GM21717 (cell line): ENCODE data around the gene SCD5.

Experiments
- ATAC-seq: cut with Tn5 transposase; IDR thresholded peaks from one replicate; pipeline ENCODE4 v1.9.1; 2021; ENCODE audit warnings: mild to moderate bottlenecking, moderate library complexity; ENCODE audit not compliant: unreplicated experiment

The SCD5 gene

GRCh38 chr4:82643994-82644733 lies 154.4 kb downstream of the SCD5 start:
- no peak for ATAC-seq

GRCh38 chr4:82642331-82642730 lies 156.3 kb downstream of the SCD5 start:
- no peak for ATAC-seq

GRCh38 chr4:82640540-82640939 lies 158.1 kb downstream of the SCD5 start:
- no peak for ATAC-seq

GRCh38 chr4:82639971-82640370 lies 158.6 kb downstream of the SCD5 start:
- ATAC-seq, result no peak

- no peak for ATAC-seq
Measured at GRCh38 chr4:82638479-82638878, 160.1 kb downstream of the SCD5 start.

- no peak for ATAC-seq
Measured at GRCh38 chr4:82630079-82630478, 168.5 kb downstream of the SCD5 start.

- ATAC-seq, result no peak
Measured at GRCh38 chr4:82629238-82630000, 169.2 kb downstream of the SCD5 start.

- no peak for ATAC-seq
Measured at GRCh38 chr4:82626251-82626868, 172.2 kb downstream of the SCD5 start.

GRCh38 chr4:82624819-82625218 lies 173.8 kb downstream of the SCD5 start:
- ATAC-seq, result no peak

- no peak for ATAC-seq
Measured at GRCh38 chr4:82623121-82623683, 175.4 kb downstream of the SCD5 start.

- ATAC-seq, result no peak
Measured at GRCh38 chr4:82621251-82621650, 177.3 kb downstream of the SCD5 start.

- ATAC-seq, result no peak
Measured at GRCh38 chr4:82620126-82620735, 178.4 kb downstream of the SCD5 start.

- no peak for ATAC-seq
Measured at GRCh38 chr4:82618103-82618720, 180.4 kb downstream of the SCD5 start.

GRCh38 chr4:82614838-82615449 lies 183.7 kb downstream of the SCD5 start:
- no peak for ATAC-seq

GRCh38 chr4:82613121-82613520 lies 185.5 kb downstream of the SCD5 start:
- ATAC-seq, result no peak

- no peak for ATAC-seq
Measured at GRCh38 chr4:82611982-82612381, 186.6 kb downstream of the SCD5 start.

- no peak for ATAC-seq
Measured at GRCh38 chr4:82611527-82611926, 187.1 kb downstream of the SCD5 start.

GRCh38 chr4:82610041-82610440 lies 188.6 kb downstream of the SCD5 start:
- no peak for ATAC-seq

GRCh38 chr4:82606622-82607021 lies 192.0 kb downstream of the SCD5 start:
- no peak for ATAC-seq

- ATAC-seq, result no peak
Measured at GRCh38 chr4:82604522-82604921, 194.1 kb downstream of the SCD5 start.
